Mammary epithelial cell (primary cell): ENCODE results near the gene ZFPL1.

Experiments
- EZH2 ChIP-seq: IDR thresholded peaks from 2 replicates; pipeline ENCODE4 v1.6.1; 2012; ENCODE audit warnings: low read length, inconsistent platforms, borderline replicate concordance
- TF ChIP-seq, protein P1 (sequence below), 2 donors: IDR thresholded peaks in 1 of 2; conservative IDR thresholded peaks in 1 of 2; 2 replicates each; pipeline ENCODE4 v1.5.1; 2011 to 2012; ENCODE audit warnings: inconsistent platforms in 2 of 2, low read length in 2 of 2, mild to moderate bottlenecking in 2 of 2, control low read depth in 1 of 2, low read depth in 1 of 2; ENCODE audit not compliant: insufficient read depth in 1 of 2; ENCODE audit errors: extremely low read depth in 1 of 2

GRCh38 chr11:65058419-65059054, 25.5 kb upstream of the ZFPL1 start, which contains the start of gene NAALADL1:
- TF ChIP-seq, protein P1, sequence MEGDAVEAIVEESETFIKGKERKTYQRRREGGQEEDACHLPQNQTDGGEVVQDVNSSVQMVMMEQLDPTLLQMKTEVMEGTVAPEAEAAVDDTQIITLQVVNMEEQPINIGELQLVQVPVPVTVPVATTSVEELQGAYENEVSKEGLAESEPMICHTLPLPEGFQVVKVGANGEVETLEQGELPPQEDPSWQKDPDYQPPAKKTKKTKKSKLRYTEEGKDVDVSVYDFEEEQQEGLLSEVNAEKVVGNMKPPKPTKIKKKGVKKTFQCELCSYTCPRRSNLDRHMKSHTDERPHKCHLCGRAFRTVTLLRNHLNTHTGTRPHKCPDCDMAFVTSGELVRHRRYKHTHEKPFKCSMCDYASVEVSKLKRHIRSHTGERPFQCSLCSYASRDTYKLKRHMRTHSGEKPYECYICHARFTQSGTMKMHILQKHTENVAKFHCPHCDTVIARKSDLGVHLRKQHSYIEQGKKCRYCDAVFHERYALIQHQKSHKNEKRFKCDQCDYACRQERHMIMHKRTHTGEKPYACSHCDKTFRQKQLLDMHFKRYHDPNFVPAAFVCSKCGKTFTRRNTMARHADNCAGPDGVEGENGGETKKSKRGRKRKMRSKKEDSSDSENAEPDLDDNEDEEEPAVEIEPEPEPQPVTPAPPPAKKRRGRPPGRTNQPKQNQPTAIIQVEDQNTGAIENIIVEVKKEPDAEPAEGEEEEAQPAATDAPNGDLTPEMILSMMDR (conservative IDR thresholded peaks at IDR 0.05 in 1 of 2, IDR thresholded peaks at IDR 0.05 in 1 of 2; ENCODE audit: extremely low read depth in 1 of 2, insufficient read depth in 1 of 2, low read depth in 1 of 2, low read length in 2 of 2): no peak
- TF ChIP-seq EZH2: no peak
